SK-N-SH treated with all-trans-retinoic acid at 6 μM for 48 hours (cell line): Measurements from ENCODE around the gene SH3TC1.

Experiments used
- ATAC-seq: fragments of 200-7000 bp; cut with Tn5 transposase; 3 replicates; pipeline ENCODE4 v1.9.1; 2020; ENCODE audit warnings: mild to moderate bottlenecking, moderate library complexity
- ARNTL ChIP-seq: fragments of 450-650 bp; formaldehyde crosslinking; IDR thresholded peaks from 2 replicates; pipeline ENCODE4 v1.5.0; 2020; ENCODE audit warnings: low read depth, mild to moderate bottlenecking, moderate library complexity, borderline replicate concordance
- CREB5 ChIP-seq: fragments of 250-450 bp; sonication (Bioruptor Pico); IDR thresholded peaks from 2 replicates; pipeline ENCODE4 v1.5.1; 2020; ENCODE audit warnings: low read depth, mild to moderate bottlenecking, moderate library complexity
- CSDC2 ChIP-seq: fragments of 250-450 bp; sonication (Bioruptor Pico); IDR thresholded peaks from 2 replicates; pipeline ENCODE4 v1.5.0; 2020; ENCODE audit warnings: mild to moderate bottlenecking, moderate library complexity
- ESRRG ChIP-seq: fragments of 250-450 bp; sonication (Bioruptor Pico); IDR thresholded peaks from 2 replicates; pipeline ENCODE4 v1.6.1; 2021; ENCODE audit warnings: mild to moderate bottlenecking
- ISL1 ChIP-seq: fragments of 250-450 bp; sonication (Bioruptor Pico); IDR thresholded peaks from 2 replicates; pipeline ENCODE4 v2.1.2; 2022; ENCODE audit warnings: mild to moderate bottlenecking, moderate library complexity
- OSR1 ChIP-seq: fragments of 250-450 bp; sonication (Bioruptor Pico); IDR thresholded peaks from 2 replicates; pipeline ENCODE4 v1.8.0; 2022; ENCODE audit warnings: moderate library complexity, mild to moderate bottlenecking, inconsistent platforms
- PPARA ChIP-seq: fragments of 250-450 bp; sonication (Bioruptor Pico); IDR thresholded peaks from 2 replicates; pipeline ENCODE4 v1.5.0; 2020; ENCODE audit warnings: mild to moderate bottlenecking, borderline replicate concordance
- RARB ChIP-seq: fragments of 250-450 bp; sonication (Bioruptor Pico); IDR thresholded peaks from 2 replicates; pipeline ENCODE4 v1.8.0; 2021; ENCODE audit warnings: mild to moderate bottlenecking, moderate library complexity
- SNAI2 ChIP-seq: fragments of 250-450 bp; sonication (Bioruptor Pico); IDR thresholded peaks from 2 replicates; pipeline ENCODE4 v1.5.0; 2020; ENCODE audit warnings: mild to moderate bottlenecking, moderate library complexity
- TCF4 ChIP-seq: fragments of 250-450 bp; sonication (Bioruptor Pico); IDR thresholded peaks from 2 replicates; pipeline ENCODE4 v1.8.0; 2021; ENCODE audit warnings: mild to moderate bottlenecking, moderate library complexity, borderline replicate concordance
- TOX ChIP-seq: fragments of 250-450 bp; sonication (Bioruptor Pico); IDR thresholded peaks from 2 replicates; pipeline ENCODE4 v1.8.0; 2021; ENCODE audit warnings: mild to moderate bottlenecking, moderate library complexity, borderline replicate concordance
- TSHZ2 ChIP-seq: fragments of 250-450 bp; sonication (Bioruptor Pico); IDR thresholded peaks from 2 replicates; pipeline ENCODE4 v1.5.0; 2020; ENCODE audit warnings: mild to moderate bottlenecking, moderate library complexity
- ZC3H10 ChIP-seq: fragments of 250-450 bp; sonication (Bioruptor Pico); IDR thresholded peaks from 2 replicates; pipeline ENCODE4 v1.5.1; 2021; ENCODE audit warnings: mild to moderate bottlenecking, moderate library complexity
- ZFP3 ChIP-seq: fragments of 250-450 bp; sonication (Bioruptor Pico); IDR thresholded peaks from 2 replicates; pipeline ENCODE4 v1.5.0; 2020; ENCODE audit warnings: mild to moderate bottlenecking, moderate library complexity
- ZFP30 ChIP-seq: fragments of 450-650 bp; formaldehyde crosslinking; IDR thresholded peaks from 2 replicates; pipeline ENCODE4 v1.5.0; 2022; ENCODE audit warnings: mild to moderate bottlenecking, moderate library complexity
- ZNF565 ChIP-seq: fragments of 450-650 bp; formaldehyde crosslinking; conservative IDR thresholded peaks from 2 replicates; pipeline ENCODE4 v1.5.0; 2020; ENCODE audit warnings: low read depth, mild to moderate bottlenecking, moderate library complexity
- ZNF70 ChIP-seq: fragments of 450-650 bp; formaldehyde crosslinking; IDR thresholded peaks from 2 replicates; pipeline ENCODE4 v1.5.0; 2020; ENCODE audit warnings: mild to moderate bottlenecking, moderate library complexity
- ZNF8 ChIP-seq: fragments of 450-650 bp; formaldehyde crosslinking; IDR thresholded peaks from 2 replicates; pipeline ENCODE4 v1.5.0; 2020; ENCODE audit warnings: mild to moderate bottlenecking, moderate library complexity
- TF ChIP-seq, protein P1 (sequence below): fragments of 250-450 bp; sonication (Bioruptor Pico); IDR thresholded peaks from 2 replicates; pipeline ENCODE4 v1.8.0; 2021; ENCODE audit warnings: low read depth, mild to moderate bottlenecking, moderate library complexity, borderline replicate concordance
- TF ChIP-seq, protein P2 (sequence below): fragments of 250-450 bp; sonication (Bioruptor Pico); IDR thresholded peaks from 2 replicates; pipeline ENCODE4 v1.5.1; 2021; ENCODE audit warnings: mild to moderate bottlenecking, moderate library complexity

SH3TC1 gene

DNA sequence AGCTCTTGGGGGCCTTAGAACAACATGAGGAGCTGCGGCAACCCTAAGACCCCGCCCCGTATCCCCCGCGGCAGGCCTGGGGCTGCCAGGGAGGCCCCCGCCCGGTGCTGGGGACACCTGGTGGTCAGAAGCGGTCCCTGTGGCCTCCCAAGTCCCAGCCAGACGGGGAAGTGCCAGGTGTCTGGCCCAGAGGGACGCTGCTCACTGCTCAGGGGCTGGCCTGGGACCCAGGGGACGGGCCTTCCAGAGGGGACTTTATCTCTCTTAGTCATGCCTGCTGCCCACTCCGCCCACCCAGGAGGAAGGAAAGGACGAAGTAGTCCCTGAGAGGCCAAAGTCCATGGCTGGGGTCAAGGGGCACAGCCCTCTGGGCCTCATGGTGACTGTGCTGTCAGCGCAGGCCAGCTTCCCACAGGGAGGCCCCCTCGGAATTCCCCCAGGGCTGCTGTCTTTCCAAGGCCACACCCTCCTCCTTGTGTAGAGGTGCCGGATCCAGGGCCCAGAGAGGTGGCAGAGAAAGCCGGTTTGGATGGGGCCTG, 39.5 kb downstream of the SH3TC1 start:
- ATAC-seq, result no peak

DNA sequence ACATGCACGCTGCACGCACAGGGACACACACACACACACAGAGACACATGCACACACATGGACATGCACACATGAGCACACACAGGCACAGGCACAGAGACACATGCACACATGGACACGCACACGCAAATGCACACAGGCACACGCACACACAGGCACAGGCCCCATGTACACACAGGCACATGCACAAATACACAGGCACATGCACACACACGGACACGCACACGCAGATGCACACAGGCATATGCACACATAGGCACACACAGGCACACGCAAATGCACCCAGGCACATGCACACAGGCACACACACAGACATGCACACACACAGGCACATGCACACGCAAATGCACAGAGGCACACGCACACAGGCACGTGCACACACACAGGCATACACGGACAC, 40.1 kb downstream of the SH3TC1 start:
- TF ChIP-seq TSHZ2, result no peak
- no peak for TF ChIP-seq ESRRG (CRISPR knock-in tag)
- no peak for TF ChIP-seq SNAI2 (CRISPR knock-in tag)
- no peak for TF ChIP-seq OSR1 (CRISPR knock-in tag)
- TF ChIP-seq, protein P1, sequence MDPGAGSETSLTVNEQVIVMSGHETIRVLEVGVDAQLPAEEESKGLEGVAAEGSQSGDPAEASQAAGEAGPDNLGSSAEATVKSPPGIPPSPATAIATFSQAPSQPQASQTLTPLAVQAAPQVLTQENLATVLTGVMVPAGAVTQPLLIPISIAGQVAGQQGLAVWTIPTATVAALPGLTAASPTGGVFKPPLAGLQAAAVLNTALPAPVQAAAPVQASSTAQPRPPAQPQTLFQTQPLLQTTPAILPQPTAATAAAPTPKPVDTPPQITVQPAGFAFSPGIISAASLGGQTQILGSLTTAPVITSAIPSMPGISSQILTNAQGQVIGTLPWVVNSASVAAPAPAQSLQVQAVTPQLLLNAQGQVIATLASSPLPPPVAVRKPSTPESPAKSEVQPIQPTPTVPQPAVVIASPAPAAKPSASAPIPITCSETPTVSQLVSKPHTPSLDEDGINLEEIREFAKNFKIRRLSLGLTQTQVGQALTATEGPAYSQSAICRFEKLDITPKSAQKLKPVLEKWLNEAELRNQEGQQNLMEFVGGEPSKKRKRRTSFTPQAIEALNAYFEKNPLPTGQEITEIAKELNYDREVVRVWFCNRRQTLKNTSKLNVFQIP (CRISPR knock-in tag), result no peak

More for the DNA sequence above, 39.5 kb downstream of the SH3TC1 start:
- no peak for TF ChIP-seq PPARA (CRISPR knock-in tag)
- no peak for TF ChIP-seq ZNF70 (CRISPR knock-in tag)
- no peak for TF ChIP-seq RARB (CRISPR knock-in tag)
- TF ChIP-seq TOX, result no peak
- no peak for TF ChIP-seq TSHZ2
- no peak for TF ChIP-seq ISL1 (CRISPR knock-in tag)
- no peak for TF ChIP-seq ZNF565 (CRISPR knock-in tag)
- TF ChIP-seq SNAI2 (CRISPR knock-in tag), result no peak
- no peak for TF ChIP-seq CREB5 (CRISPR knock-in tag)
- no peak for TF ChIP-seq ESRRG (CRISPR knock-in tag)
- TF ChIP-seq, protein P1 (CRISPR knock-in tag), result no peak

GRCh38 chr4:8239661-8240060, 40.6 kb downstream of the SH3TC1 start:
- no peak for ATAC-seq
- TF ChIP-seq ZNF8 (no peak), SNAI2 (CRISPR knock-in tag) (no peak), TCF4 (CRISPR knock-in tag) (no peak), CSDC2 (CRISPR knock-in tag) (no peak), PPARA (CRISPR knock-in tag) (no peak), TOX (no peak), TSHZ2 (no peak), ARNTL (CRISPR knock-in tag) (no peak), ESRRG (CRISPR knock-in tag) (no peak), ZFP30 (CRISPR knock-in tag) (no peak), ZC3H10 (no peak), ZFP3 (CRISPR knock-in tag) (no peak), ZNF70 (CRISPR knock-in tag) (no peak), ZNF565 (CRISPR knock-in tag) (no peak), RARB (CRISPR knock-in tag) (no peak)
- TF ChIP-seq, protein P1 (CRISPR knock-in tag), result no peak
- TF ChIP-seq, protein P2, sequence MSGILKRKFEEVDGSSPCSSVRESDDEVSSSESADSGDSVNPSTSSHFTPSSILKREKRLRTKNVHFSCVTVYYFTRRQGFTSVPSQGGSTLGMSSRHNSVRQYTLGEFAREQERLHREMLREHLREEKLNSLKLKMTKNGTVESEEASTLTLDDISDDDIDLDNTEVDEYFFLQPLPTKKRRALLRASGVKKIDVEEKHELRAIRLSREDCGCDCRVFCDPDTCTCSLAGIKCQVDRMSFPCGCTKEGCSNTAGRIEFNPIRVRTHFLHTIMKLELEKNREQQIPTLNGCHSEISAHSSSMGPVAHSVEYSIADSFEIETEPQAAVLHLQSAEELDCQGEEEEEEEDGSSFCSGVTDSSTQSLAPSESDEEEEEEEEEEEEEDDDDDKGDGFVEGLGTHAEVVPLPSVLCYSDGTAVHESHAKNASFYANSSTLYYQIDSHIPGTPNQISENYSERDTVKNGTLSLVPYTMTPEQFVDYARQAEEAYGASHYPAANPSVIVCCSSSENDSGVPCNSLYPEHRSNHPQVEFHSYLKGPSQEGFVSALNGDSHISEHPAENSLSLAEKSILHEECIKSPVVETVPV (CRISPR knock-in tag), result no peak
- TF ChIP-seq, all 23 proteins: peak for 0

More for the DNA sequence above, 40.1 kb downstream of the SH3TC1 start:
- no peak for ATAC-seq
